Right lobe of liver (tissue), 4 donors: ENCODE data around the gene SLC7A8.

ENCODE experiments used
- POLR2A ChIP-seq: fragments of 450-650 bp; IDR thresholded peaks from one replicate; pipeline ENCODE4 v1.6.1; 2017; ENCODE audit warnings: antibody characterized with exemption, mild to moderate bottlenecking
- TF ChIP-seq, protein P1 (sequence below), 4 donors: fragments of 200-600 bp in 3 of 4; fragments of 450-650 bp in 1 of 4; IDR thresholded peaks; one replicate each; pipeline versions ENCODE4 v1.5.1 to v1.8.0; 2016 to 2022; ENCODE audit warnings: antibody characterized with exemption in 4 of 4, mild to moderate bottlenecking in 2 of 4
- donor health status: DM: no; HTN: no; CAD: no.
- donor health status: DM: no; HTN: no; CAD: no.
- donor health status: DM: no; HTN: yes; CAD: no.

DNA sequence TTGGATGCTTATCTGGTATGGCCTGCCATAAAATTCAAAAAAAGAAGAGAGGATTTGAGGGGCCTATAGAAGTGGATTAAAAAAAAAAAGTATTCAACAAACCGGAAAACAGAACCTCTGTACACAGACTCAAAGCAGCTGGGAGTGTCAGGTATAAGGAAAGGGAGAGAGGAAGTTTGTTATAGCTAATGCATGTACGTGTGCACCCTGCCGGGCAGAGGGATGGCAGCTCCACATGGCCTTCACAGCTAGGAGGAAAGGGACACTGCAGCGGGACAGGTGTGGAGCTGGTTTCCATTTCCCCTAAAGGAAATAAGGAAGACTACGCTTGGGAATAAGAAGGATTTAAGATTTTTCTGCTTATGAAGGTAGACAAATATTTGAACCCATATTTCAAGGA, 21.5 kb downstream of the SLC7A8 start:
- TF ChIP-seq, protein P1, sequence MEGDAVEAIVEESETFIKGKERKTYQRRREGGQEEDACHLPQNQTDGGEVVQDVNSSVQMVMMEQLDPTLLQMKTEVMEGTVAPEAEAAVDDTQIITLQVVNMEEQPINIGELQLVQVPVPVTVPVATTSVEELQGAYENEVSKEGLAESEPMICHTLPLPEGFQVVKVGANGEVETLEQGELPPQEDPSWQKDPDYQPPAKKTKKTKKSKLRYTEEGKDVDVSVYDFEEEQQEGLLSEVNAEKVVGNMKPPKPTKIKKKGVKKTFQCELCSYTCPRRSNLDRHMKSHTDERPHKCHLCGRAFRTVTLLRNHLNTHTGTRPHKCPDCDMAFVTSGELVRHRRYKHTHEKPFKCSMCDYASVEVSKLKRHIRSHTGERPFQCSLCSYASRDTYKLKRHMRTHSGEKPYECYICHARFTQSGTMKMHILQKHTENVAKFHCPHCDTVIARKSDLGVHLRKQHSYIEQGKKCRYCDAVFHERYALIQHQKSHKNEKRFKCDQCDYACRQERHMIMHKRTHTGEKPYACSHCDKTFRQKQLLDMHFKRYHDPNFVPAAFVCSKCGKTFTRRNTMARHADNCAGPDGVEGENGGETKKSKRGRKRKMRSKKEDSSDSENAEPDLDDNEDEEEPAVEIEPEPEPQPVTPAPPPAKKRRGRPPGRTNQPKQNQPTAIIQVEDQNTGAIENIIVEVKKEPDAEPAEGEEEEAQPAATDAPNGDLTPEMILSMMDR (IDR thresholded peaks at IDR 0.05), result no peak
- no peak for TF ChIP-seq POLR2A
